ENCODE results near the gene HDAC7.

The HDAC7 gene

GRCh38 chr12:47791874-47792273, 27.8 kb downstream of the HDAC7 start:
- no peak for DNase-seq

DNA sequence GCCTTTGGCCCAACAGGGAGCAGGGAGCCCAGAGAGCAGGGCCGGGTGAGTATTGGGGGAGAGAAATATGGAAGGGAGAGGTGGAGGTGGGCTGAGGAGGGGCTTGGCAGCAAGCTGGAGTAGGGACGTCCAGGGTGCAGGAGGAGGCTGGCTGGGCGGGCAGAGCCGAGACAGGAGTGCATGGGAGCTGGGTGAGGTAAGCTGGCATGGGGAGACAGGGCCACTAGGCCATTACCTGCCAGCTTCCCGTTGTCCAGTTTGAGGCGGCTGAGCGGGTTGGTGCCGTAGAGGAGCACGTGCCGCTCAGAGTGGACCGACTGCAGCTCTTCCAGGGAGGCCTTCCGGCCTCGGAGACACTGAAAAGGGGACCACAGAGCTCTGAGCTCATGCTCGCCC, 28.4 kb downstream of the HDAC7 start:
- no peak for DNase-seq

GRCh38 chr12:47790676-47791350, 28.9 kb downstream of the HDAC7 start:
- DNase-seq: no peak

- no peak for DNase-seq
Measured at GRCh38 chr12:47789712-47790489, 29.8 kb downstream of the HDAC7 start.

DNA sequence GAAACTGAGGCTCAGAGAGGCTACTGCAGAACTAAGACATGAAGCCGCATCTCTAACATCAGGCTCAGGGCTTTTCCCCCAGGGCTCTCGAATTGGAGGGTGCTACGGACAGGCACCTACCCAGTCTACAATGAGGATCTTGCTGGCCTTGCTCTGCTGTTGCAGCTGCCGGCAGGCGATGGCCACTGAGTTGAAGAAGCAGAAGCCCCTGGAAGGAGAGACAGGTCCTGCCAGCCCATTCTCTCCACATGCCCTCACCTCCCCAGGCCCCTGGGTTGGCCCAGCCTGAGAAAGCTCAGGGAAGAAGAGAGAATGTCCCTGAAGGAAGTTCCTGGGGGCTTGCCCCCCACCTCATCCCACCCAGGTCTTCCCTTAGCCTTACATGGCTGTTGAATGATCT, 30.6 kb downstream of the HDAC7 start:
- DNase-seq: no peak

DNA sequence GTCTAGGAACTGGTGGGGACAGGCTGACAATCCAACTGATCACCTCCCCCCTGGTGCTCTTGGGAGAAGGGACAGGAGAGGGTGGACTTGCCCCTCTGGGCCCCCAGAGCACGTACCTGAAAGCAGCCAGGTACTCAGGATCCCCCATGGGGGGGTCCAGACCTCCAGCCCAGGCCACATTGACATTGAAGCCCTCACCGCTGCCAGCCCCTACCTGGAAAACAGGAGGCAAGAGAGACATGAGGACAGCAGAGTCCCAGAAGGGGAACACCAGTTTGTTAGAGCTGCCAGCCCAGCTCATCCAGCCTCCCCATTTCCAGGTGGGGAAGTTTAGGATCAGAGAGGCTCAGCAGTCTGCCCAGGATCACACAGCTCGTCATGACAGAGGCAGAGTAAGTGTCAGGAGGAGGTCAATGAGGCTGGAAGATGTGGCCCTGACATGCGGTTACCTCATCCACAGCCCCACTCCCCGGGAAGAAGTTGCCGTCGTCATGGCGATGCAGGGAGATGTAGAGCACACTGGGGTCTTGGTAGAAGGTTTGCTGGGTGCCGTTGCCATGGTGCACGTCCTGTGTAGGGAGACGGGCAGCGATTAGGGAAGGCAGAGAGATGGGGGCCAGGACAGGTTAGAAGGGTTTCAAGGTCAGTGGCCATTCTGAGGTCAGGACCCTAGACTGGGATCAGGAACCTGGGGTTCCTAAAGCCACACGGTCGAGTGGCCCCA, 31.9 kb downstream of the HDAC7 start:
- no peak for DNase-seq

- DNase-seq: no peak
Measured at GRCh38 chr12:47786662-47787280, 32.9 kb downstream of the HDAC7 start.

GRCh38 chr12:47785887-47786661, 33.6 kb downstream of the HDAC7 start:
- no peak for DNase-seq

- no peak for DNase-seq
Measured at GRCh38 chr12:47785036-47785886, 34.4 kb downstream of the HDAC7 start.

- no peak for DNase-seq
Measured at GRCh38 chr12:47783821-47784819, 35.6 kb downstream of the HDAC7 start.

DNA sequence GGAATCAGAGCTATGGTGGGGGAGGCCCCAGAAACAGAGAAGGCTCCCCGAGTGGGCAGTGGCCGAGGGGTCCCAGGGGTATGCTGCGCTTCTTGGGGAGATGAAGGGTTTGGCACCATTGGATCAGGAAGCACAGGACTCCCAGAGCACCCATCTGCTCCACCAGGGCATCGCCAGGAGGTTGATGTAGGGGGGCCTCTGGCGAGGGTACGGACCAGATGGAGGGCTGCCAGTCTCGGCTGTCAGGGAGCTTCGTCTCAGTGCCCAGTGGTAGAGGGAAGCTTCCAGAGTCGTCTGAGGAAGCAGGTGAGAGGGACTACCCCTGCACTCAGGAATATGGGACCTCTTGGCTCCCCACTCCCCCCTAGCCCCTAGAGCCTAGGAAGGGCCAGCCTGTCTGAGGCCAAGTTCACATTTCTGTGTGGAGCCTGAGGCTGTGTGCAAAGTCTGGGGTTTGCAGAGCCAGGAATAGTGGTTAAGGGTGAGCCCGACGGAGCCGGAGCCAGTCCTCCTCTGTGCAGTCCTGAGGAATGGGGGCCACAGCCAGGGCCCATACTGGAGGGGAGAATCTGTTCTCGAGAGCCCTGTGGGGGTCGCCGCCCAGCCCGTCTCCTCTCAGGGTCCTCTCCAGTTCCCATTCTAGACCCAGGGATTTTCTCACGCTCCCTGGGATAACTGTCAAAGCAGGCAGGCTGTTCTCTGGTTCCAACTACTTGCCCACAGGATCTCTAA, 36.5 kb downstream of the HDAC7 start:
- no peak for DNase-seq

- DNase-seq: no peak
Measured at GRCh38 chr12:47782372-47782770, 37.3 kb downstream of the HDAC7 start.

DNA sequence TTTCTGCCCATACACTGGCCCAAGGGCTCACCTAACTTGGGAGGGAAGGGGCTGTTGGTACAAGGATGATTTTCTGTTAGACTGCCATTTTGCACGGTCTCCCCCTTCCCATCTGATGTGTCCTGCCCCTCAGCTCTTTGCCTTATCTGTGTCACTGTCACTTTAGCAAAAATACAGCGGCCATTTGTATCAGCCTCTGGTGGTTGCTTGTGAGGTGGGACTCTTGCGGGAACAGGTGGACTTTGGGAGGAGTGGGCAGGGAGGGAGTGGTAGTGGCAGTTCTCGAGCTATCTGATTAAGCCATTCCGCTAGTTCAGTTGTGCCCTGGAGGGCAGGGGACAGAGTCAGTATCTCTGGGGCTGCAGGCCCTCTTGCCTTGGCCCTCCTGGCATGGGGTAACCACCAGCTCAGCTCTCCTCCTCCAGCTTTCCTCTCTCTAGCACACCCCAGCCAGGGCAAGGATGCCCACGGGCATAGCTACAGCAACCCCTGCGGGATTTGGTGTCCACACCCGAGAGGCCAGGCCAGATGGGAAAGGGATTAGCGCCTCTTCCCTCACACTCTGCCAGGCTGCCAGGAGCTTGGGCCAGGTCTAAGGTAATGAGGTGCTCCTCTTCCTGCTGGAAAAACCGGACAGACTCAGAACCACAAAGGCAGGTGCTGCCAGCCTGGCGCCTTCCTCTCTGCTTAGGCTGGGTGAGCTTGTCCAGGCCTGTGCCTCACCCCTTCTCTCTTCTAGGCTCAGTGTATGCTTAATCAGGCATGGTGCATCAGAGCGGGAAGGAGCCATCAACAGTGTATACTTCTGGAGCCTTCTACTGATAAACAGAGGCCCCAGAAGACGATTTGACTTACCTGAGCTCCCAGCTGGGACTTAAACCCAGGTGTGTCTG, 38.0 kb downstream of the HDAC7 start:
- no peak for DNase-seq

GRCh38 chr12:47779943-47780504, 39.7 kb downstream of the HDAC7 start:
- no peak for DNase-seq

- DNase-seq: peak; percentile 90
Measured at GRCh38 chr12:47779301-47779942, 40.3 kb downstream of the HDAC7 start.

DNA sequence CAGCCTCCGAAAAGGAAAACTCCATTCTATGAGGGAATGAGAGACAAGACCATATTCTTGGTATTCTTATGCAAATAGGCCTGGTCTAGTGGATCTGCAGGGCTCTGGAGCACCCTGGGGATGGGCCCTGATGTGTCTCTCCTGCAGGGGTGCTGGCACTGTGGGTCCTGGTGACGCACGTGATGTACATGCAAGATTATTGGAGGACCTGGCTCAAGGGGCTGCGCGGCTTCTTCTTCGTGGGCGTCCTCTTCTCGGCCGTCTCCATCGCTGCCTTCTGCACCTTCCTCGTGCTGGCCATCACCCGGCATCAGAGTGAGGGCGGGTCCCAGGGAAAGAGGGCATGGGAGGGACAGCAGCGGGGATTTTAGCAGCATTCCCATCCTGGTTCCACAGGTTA, 40.8 kb downstream of the HDAC7 start:
- no peak for DNase-seq

- no peak for DNase-seq
Measured at GRCh38 chr12:47777741-47778558, 41.8 kb downstream of the HDAC7 start.

Measured in CD4-positive, alpha-beta T cell treated with Interleukin-4 for 4 hours (primary cell).